Astrocyte of the spinal cord (primary cell): ENCODE measurements around the gene ARHGAP28.

Source experiments
- DNase-seq: peaks from one replicate; pipeline ENCODE4 v3.0.0; 2011; ENCODE audit warnings: low read depth, low spot score
- H3K4me3 ChIP-seq: 2 replicates; pipeline ENCODE4 v1.5.1; 2011; ENCODE audit warnings: low read depth, mild to moderate bottlenecking, low read length, moderate library complexity
- in situ Hi-C: cut with HindIII; loops from 2 replicates; pipeline ENCODE4 v1.10.0; 2017; ENCODE audit warnings: low sequenced_read_pairs
- TF ChIP-seq, protein P1 (sequence below): IDR thresholded peaks from 2 replicates; pipeline ENCODE4 v1.5.1; 2012; ENCODE audit warnings: low read depth, mild to moderate bottlenecking, low read length, inconsistent platforms

The ARHGAP28 gene

DNA sequence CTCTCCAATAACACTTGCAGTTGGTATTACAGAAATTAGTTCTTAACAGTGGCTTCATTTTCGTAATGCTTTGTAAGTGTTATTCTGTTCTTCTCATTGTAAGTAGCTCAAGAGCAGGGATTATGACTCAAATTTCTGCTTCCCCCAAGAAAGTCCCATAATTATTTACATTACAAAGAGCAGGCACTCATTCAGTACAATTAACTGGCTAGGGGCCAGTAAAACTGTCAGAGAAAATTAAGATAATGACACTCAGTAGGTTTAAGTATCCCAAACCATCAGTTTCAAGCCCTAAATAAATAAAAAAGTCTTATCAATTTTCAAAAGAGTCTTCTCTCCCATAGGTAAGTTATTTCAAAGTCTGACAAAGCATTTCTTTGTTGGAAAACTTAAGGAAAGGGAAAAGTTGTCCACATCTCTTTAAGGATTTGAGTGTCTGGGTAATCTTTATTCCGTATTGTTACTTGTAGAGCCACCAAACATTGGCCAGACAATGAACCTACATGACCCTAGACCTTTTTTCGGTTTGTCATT lies 137.1 kb downstream of the ARHGAP28 start:
- TF ChIP-seq, protein P1, sequence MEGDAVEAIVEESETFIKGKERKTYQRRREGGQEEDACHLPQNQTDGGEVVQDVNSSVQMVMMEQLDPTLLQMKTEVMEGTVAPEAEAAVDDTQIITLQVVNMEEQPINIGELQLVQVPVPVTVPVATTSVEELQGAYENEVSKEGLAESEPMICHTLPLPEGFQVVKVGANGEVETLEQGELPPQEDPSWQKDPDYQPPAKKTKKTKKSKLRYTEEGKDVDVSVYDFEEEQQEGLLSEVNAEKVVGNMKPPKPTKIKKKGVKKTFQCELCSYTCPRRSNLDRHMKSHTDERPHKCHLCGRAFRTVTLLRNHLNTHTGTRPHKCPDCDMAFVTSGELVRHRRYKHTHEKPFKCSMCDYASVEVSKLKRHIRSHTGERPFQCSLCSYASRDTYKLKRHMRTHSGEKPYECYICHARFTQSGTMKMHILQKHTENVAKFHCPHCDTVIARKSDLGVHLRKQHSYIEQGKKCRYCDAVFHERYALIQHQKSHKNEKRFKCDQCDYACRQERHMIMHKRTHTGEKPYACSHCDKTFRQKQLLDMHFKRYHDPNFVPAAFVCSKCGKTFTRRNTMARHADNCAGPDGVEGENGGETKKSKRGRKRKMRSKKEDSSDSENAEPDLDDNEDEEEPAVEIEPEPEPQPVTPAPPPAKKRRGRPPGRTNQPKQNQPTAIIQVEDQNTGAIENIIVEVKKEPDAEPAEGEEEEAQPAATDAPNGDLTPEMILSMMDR: no peak
- no peak for DNase-seq
- no peak overlapping the region for H3K4me3 ChIP-seq
- in situ Hi-C loops: no loop called here

DNA sequence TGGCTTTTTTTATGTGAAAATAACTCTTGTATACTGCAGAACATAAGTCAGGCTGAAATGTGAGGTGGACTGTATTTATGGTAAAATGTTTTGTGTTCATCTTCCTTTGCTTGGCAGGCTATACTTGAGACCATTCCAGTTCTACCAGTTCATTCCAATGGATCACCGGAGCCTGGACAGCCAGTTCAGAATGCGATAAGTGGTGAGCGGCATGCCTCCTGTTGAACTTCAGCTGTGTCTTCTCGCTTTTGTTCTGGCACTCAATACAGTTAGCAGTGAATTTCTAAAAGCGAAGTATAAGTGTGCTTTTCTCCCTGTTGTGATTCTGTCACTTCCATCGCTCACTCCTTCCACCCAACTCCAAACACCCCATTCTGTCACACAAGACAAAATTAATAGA lies 138.5 kb downstream of the ARHGAP28 start:
- TF ChIP-seq, protein P1: no peak
- no peak overlapping the region for H3K4me3 ChIP-seq
- in situ Hi-C loops: no loop called here
- no peak for DNase-seq

DNA sequence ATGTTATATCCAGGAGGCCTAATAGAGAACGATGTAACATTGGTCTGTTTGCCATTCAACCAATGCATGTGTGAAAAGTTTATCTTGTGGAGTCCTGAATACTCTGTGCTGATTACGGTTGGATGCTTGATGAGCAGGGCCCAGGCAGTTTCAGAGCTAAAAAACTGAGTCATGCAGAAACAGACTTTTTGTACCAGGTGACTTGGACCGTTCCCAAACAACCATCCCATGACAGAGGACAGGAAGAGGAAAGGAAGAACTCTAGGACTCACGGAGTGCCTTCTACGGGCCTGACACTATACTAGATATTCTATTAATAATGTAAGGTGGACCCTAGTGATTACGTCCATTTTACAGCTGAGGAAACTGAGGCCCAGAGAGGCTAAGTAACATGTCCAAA lies 142.1 kb downstream of the ARHGAP28 start:
- no peak for DNase-seq
- TF ChIP-seq, protein P1: no peak
- no peak overlapping the region for H3K4me3 ChIP-seq
- in situ Hi-C loops: no loop called here

DNA sequence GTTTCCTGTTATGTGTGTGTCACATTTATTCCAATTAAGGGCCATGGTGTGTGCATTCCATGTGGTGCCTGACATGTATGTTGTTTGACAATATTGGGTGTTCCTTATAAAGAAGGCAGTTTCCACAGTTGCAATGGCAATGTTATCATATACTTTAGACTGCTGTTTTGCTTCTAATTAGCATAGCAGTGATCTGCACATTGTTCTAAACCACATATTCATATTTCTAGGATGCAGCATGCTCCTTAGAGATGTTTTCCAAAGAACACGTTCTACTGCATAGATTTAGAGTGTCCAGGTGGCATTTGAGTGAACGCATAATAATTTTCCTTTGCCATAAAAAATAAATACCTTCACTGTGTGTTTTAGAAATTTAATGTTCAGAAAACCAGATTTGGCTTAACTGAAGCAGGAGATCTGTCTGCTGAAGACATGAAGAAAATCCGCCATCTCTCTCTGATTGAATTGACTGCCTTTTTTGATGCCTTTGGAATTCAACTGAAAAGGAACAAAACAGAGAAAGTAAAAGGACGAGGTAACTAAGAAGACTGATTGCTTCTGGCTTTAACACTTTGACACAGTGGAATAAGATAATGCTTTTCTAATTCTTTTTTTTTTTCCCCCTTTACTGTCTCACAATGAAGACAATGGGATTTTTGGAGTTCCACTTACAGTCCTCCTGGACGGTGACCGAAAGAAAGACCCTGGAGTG lies 143.7 kb downstream of the ARHGAP28 start:
- DNase-seq: no peak
- in situ Hi-C loops: no loop called here
- no peak overlapping the region for H3K4me3 ChIP-seq
- TF ChIP-seq, protein P1: no peak

DNA sequence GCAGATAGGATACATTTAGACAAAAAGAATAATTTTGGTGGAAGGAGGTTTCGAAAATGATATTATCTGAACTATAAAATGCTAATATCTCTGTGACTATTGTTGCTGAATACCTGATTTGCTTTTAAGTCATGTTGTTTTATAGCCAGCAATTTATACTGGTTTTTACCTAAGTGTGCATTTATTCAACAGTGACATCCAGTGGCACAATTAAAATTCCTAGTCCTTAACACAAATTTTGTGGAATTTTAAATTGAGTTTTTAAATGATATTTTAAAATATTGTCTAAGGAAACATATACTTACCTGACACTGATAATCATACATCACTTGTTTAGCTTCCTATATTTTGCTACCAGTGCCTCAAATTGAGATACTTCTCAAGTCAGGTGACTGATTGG lies 144.8 kb downstream of the ARHGAP28 start:
- no peak for DNase-seq
- in situ Hi-C loops: no loop called here
- TF ChIP-seq, protein P1: no peak
- H3K4me3 ChIP-seq: no peak overlapping the region

DNA sequence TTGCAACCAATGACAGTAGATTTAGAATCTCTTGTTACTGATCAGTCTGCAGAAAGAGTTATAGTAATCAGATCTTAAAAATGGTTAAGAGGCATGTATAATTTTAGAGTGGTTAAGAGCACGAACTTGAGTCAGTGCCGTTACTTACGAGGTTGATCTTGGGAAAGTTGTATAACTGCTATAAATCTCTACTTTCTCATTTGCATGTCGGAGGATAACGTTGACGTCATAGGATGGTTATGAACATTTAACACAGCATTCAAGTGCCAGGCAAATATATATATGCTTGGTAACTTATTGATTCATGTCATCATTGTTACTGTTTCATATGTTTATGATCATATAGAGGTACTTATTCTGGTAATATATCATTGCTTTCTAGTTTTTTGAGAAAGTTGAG lies 146.2 kb downstream of the ARHGAP28 start:
- no peak overlapping the region for H3K4me3 ChIP-seq
- no peak for DNase-seq
- in situ Hi-C loops: no loop called here
- TF ChIP-seq, protein P1: no peak
